ENCODE results near the gene CST3.

DNA sequence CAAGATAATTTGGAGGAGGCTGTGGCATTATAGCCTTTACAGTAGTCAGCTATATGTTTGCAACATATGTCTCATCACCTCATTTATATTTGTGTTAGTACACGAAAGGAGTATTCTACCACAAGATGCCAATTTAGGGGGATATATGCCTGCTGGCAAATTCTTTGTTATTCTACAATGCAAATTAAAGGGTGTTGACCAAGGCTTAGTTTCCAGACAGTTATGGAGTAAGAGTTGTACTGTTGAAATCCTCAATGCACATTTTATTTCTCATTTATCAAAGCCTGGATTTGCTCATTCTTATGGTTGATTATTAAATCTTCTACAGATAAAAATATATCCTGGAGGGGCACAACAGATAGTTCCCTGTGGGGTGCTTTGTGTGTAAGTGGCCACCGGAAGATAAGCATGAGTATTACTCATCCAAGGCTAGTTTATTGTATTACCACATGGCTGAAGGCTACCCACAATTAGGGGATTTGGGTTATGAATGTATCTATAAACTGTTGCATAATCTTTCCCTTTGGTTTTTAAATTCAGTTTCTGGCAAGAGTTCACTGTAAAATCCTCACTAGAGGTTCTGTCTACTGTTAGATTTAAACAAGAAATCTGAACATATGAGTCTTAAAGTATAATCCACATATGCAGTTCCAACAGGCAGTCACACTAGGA, 41.0 kb downstream of the CST3 start:
- TF ChIP-seq CTCF (conservative IDR thresholded peaks at IDR 0.05) (no peak), EZH2 (IDR thresholded peaks at IDR 0.05; ENCODE audit: low read depth) (no peak)
